ENCODE data around the gene AARSD1. TPM values are rescaled to one million over a fixed set of nuclear protein-coding genes. Genes with fewer than 3 reads are reported as not detected.
"Not testable (repeated sequence)": the region's sequence is repeated elsewhere in the genome, so short reads cannot be mapped to it uniquely, and the experiment has no call there.

The AARSD1 gene
- total and polyA plus RNA-seq, 7 experiments from 2014 or later = 45.2 to 86.7 (median 48.5) TPM

DNA sequence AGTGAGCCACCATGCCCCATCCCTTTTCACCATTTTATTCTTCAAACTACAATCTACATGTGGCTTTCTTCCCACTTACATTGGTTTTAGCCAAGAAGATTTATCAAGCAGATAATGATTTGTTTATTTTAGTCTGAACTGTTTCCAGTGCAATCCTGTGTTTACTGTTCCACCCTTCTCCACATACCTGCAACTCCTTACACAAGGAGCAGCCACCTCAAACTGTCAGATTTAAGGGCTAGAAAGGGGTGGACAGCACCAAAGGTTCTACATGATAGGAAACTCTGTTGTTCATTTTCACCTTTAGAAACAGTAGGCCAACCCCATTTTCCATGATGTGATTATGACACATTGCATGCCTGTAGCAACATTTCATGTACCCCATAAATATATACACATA is 18.0 kb upstream of the AARSD1 start:
- H3K27ac Mint-ChIP-seq = peak overlapping the region in 3 of 9 donors; percentile 16 to 62 (median 53)
- H3K4me1 Mint-ChIP-seq = peaks cover 25 to 43% (median 40%) of the 10 kb centered on the region in 7 donors
- ATAC-seq = no peak
- Histone ChIP-seq H3K4me1 (ENCODE audit: control insufficient read depth in 2 of 2, insufficient read depth in 2 of 2, low read length in 2 of 2) (peaks cover 4 to 16% of the 10 kb centered on the region in 2 donors), H3K27ac (ENCODE audit: low read depth, low read length) (peak overlapping the region; percentile 84), H3K4me3 (ENCODE audit: low read length) (no peak overlapping the region), H3K36me3 (ENCODE audit: control insufficient read depth in 2 of 3, insufficient read depth in 3 of 3, low read length in 3 of 3) (peaks cover 0 to 13% (median 0%) of the 10 kb centered on the region in 3 experiments), H3K27me3 (ENCODE audit: control insufficient read depth in 2 of 2, insufficient read depth in 2 of 2, low read length in 2 of 2) (no peaks in the 10 kb centered on the region), H3K9me3 (ENCODE audit: control insufficient read depth in 2 of 3, low read length in 3 of 3) (no peaks in the 10 kb centered on the region)
- CTCF ChIA-PET = no interaction called here
- no peaks in the 10 kb centered on the region for H3K27me3 Mint-ChIP-seq
- H3K36me3 Mint-ChIP-seq = peaks cover 0 to 12% (median 10%) of the 10 kb centered on the region in 5 donors
- no peak for DNase-seq
- no peaks in the 10 kb centered on the region for H3K9me3 Mint-ChIP-seq
- H3K4me3 Mint-ChIP-seq = peak overlapping the region; percentile 58 to 99 (median 98)
- intact Hi-C loops (cut with micrococcal nuclease) = no loop called here
- POLR2A ChIA-PET = interaction anchor here (2.1 kb wide), 1 partner anchor 16 kb away, joined by 9 read pairs; the partner anchor contains the start of gene RPL27

DNA sequence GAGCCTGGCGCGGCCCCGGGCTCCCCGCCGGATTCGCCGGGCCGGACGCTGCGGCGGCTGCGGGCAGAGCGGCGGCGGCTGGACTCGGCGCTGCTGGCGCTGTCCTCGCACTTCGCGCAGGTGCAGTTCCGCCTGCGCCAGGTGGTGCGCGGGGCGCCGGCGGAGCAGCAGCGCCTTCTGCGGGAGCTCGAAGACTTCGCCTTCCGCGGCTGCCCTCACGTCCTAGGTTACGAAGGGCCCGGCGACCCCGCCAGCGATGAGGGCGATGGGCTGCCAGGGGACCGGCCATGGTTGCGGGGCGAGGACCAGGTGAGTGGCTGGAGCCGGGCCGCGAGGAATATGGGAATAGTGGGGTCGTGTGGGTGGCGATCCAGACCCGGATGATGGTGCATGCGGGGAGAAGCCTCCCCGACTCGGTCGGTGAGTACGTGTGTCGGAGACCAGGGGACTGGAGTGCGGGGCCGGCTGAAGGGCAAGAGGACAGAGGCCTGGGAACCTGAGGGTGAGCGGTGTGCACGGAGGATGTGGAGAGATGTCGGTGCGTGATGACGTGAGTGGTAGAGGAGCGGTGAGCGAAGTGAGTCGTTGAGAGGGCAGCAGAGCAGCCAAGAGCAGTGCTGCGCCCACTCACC is 16.6 kb upstream of the AARSD1 start:
- Histone ChIP-seq H3K4me1 (ENCODE audit: control insufficient read depth in 2 of 2, insufficient read depth in 2 of 2, low read length in 2 of 2) (peaks cover 4 to 16% of the 10 kb centered on the region in 2 donors), H3K36me3 (ENCODE audit: control insufficient read depth in 2 of 3, insufficient read depth in 3 of 3, low read length in 3 of 3) (peaks cover 0 to 6% (median 0%) of the 10 kb centered on the region in 3 experiments), H3K9me3 (ENCODE audit: control insufficient read depth in 2 of 3, low read length in 3 of 3) (no peaks in the 10 kb centered on the region), H3K4me3 (ENCODE audit: low read length) (peak overlapping the region; percentile 81), H3K27ac (ENCODE audit: low read depth, low read length) (peak overlapping the region; percentile 84), H3K27me3 (ENCODE audit: control insufficient read depth in 2 of 2, insufficient read depth in 2 of 2, low read length in 2 of 2) (no peaks in the 10 kb centered on the region)
- Mint-ChIP-seq H3K27me3 (no peaks in the 10 kb centered on the region), H3K4me3 (peak overlapping the region; percentile 95 to 99 (median 98)), H3K9me3 (no peaks in the 10 kb centered on the region), H3K4me1 (peaks cover 25 to 43% (median 40%) of the 10 kb centered on the region in 7 donors), H3K27ac (peak overlapping the region; percentile 83 to 96 (median 93)), H3K36me3 (peaks cover 0 to 11% (median 6%) of the 10 kb centered on the region in 5 donors)
- POLR2A ChIA-PET = interaction anchor here (0.9 to 2.1 kb wide), 3 partner anchors 17 to 380 kb away, joined by 3 to 9 read pairs (median 3); partner anchors contain the start of gene RPL27
- ATAC-seq = peak; percentile 82
- CTCF ChIA-PET = no interaction called here
- peak; percentile 33 to 67 (median 55) for DNase-seq
- intact Hi-C loops (cut with micrococcal nuclease) = loop anchor here (1.0 to 2.0 kb wide), 8 partner anchors 16 to 502 kb away; partner anchors contain the start of genes AARSD1 (in 2 of the 2), RPL27 (in 2 of the 2), BECN1 (in 1 of the 2) and DHX8 (in 1 of the 2)

DNA sequence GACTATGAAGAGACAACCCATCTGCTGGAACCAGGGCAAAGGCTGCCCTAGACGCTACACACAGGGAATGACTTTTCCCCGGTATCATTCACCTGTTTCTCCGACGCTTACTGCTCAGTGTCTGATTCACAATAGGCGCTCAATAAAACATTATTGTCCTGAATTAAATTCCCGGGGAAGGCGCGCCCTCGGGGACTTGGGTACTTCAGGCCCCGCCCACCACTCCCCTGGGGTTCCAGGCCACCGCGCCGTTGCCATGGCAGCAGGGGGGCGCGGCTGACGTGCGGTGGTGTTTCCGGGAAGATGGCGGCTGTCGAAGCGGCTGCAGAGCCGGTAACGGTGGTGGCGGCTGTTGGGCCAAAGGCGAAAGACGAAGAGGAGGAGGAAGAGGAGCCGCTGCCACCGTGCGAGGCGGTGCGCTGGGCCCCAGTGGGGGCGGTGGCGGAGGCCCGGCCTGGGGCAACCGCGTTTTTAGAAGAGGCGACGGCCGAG is 16.1 kb upstream of the AARSD1 start, which contains the start of gene RUNDC1:
RUNDC1 (plus strand) TSS at position 292 of the 492 bp plus-strand sequence; CDS start at position 304, 12 bp downstream.
- Mint-ChIP-seq H3K27me3 (no peaks in the 10 kb centered on the region), H3K27ac (peak within 1 kb of the TSS; percentile 83 to 98 (median 94)), H3K4me3 (peak within 1 kb of the TSS; percentile 96 to 99 (median 98)), H3K36me3 (peaks cover 0 to 10% (median 5%) of the 10 kb centered on the region in 5 donors), H3K9me3 (no peaks in the 10 kb centered on the region), H3K4me1 (peaks cover 25 to 40% (median 36%) of the 10 kb centered on the region in 7 donors)
- ATAC-seq (peak; percentile 93), DNase-seq (peak; percentile 81 to 93 (median 87))
- Histone ChIP-seq H3K27ac (ENCODE audit: low read depth, low read length) (peak within 1 kb of the TSS; percentile 84), H3K4me1 (ENCODE audit: control insufficient read depth in 2 of 2, insufficient read depth in 2 of 2, low read length in 2 of 2) (peaks cover 4 to 16% of the 10 kb centered on the region in 2 donors), H3K36me3 (ENCODE audit: control insufficient read depth in 2 of 3, insufficient read depth in 3 of 3, low read length in 3 of 3) (peaks cover 0 to 6% (median 0%) of the 10 kb centered on the region in 3 experiments), H3K4me3 (ENCODE audit: low read length) (peak within 1 kb of the TSS; percentile 81), H3K9me3 (ENCODE audit: control insufficient read depth in 2 of 3, low read length in 3 of 3) (no peaks in the 10 kb centered on the region), H3K27me3 (ENCODE audit: control insufficient read depth in 2 of 2, insufficient read depth in 2 of 2, low read length in 2 of 2) (no peaks in the 10 kb centered on the region)
- intact Hi-C loops (cut with micrococcal nuclease) = loop anchor here (1.0 to 2.0 kb wide), 8 partner anchors 16 to 503 kb away; partner anchors contain the start of genes AARSD1 (in 2 of the 2), RPL27 (in 2 of the 2), BECN1 (in 1 of the 2) and DHX8 (in 1 of the 2)
- CTCF ChIA-PET = no interaction called here
- POLR2A ChIA-PET = interaction anchor here (0.9 to 2.1 kb wide), 3 partner anchors 18 to 380 kb away, joined by 3 to 9 read pairs (median 3); partner anchors contain the start of gene RPL27

DNA sequence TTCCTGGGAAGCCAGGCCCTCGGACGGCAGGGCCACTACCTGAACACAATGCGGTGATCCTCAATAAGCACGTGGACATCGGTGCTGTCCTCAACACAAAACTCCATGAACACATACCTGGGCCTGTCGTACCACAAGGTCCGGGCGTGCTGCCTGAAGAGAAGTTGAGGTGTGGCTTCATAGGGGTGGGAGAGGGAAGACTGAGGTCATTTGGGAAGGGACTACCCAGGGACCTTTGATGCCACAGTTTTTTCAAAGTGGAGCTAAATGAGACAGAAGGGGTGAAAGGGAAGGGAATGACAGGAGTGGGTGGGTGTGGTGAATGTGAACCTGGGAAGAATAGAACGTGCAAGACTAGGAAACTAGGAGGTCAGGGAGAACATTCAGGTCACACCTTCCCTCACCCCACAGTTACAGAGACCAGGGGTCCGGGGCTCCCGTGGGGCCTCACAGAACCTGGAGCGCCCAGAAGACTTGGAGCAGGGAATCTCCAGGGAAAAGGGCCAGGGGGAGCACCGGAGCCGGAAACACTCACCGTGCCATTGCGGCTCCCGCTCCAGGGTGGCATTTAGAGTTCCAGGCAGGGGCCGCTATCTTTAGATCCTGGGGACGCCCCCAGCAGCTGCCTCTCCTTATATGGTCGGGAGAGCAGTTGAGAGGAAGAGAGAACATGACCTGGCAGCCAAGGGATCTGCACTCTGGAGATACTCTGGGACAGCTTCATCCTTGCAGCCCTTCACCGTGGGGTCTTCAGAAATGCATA is 15.4 kb upstream of the AARSD1 start, which contains the start of gene PTGES3L:
PTGES3L (minus strand) TSS at position 570 of the 763 bp plus-strand sequence; CDS start at position 543, 27 bp downstream.
- POLR2A ChIA-PET = interaction anchor here (0.5 to 1.3 kb wide), 5 partner anchors 11 to 1013 kb away, joined by 3 to 5 read pairs (median 4); partner anchors contain the start of genes CNP, RAMP2 and RPL27
- intact Hi-C loops (cut with micrococcal nuclease) = loop anchor here (1.0 to 2.0 kb wide), 8 partner anchors 15 to 504 kb away; partner anchors contain the start of genes AARSD1 (in 2 of the 2), RPL27 (in 2 of the 2), BECN1 (in 1 of the 2) and DHX8 (in 1 of the 2)
- H3K27ac Mint-ChIP-seq = peak within 1 kb of the TSS; percentile 83 to 98 (median 94)
- Histone ChIP-seq H3K36me3 (ENCODE audit: control insufficient read depth in 2 of 3, insufficient read depth in 3 of 3, low read length in 3 of 3) (no peaks in the 10 kb centered on the region), H3K9me3 (ENCODE audit: control insufficient read depth in 2 of 3, low read length in 3 of 3) (no peaks in the 10 kb centered on the region), H3K4me3 (ENCODE audit: low read length) (peak within 1 kb of the TSS; percentile 81), H3K4me1 (ENCODE audit: control insufficient read depth in 2 of 2, insufficient read depth in 2 of 2, low read length in 2 of 2) (peaks cover 4 to 16% of the 10 kb centered on the region in 2 donors), H3K27ac (ENCODE audit: low read depth, low read length) (peak within 1 kb of the TSS; percentile 84), H3K27me3 (ENCODE audit: control insufficient read depth in 2 of 2, insufficient read depth in 2 of 2, low read length in 2 of 2) (no peaks in the 10 kb centered on the region)
- H3K27me3 Mint-ChIP-seq = no peaks in the 10 kb centered on the region
- H3K4me1 Mint-ChIP-seq = peaks cover 25 to 42% (median 32%) of the 10 kb centered on the region in 7 donors
- peak in 3 of 9 donors; percentile 12 to 34 (median 24) for DNase-seq
- no peaks in the 10 kb centered on the region for H3K9me3 Mint-ChIP-seq
- CTCF ChIA-PET = no interaction called here
- peak within 1 kb of the TSS; percentile 96 to 99 (median 98) for H3K4me3 Mint-ChIP-seq
- peaks cover 0 to 7% (median 0%) of the 10 kb centered on the region in 5 donors for H3K36me3 Mint-ChIP-seq
- peak; percentile 34 for ATAC-seq

DNA sequence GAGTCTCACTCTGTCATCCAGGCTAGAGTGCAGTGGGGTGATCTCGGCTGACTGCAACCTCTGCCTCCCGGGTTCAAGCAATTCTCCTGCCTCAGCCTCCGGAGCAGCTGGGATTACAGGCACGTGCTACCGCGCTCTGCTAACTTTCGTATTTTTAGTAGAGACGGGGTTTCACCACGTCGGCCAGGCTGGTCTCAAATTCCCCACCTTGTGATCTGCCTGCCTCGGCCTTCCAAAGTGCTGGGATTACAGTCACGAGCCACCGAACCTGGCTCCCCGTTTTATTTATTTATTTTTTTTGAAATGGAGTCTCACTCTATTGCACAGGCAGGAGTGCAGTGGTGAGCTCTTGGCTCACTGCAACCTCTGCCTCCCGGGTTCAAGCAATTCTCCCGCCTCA is 11.4 kb upstream of the AARSD1 start:
- intact Hi-C loops (cut with micrococcal nuclease); H3K36me3 Mint-ChIP-seq; H3K4me3 Mint-ChIP-seq; H3K9me3 ChIP-seq (ENCODE audit: control insufficient read depth in 2 of 3, low read length in 3 of 3); H3K36me3 ChIP-seq (ENCODE audit: control insufficient read depth in 2 of 3, insufficient read depth in 3 of 3, low read length in 3 of 3); H3K27me3 ChIP-seq (ENCODE audit: control insufficient read depth in 2 of 2, insufficient read depth in 2 of 2, low read length in 2 of 2); H3K27ac ChIP-seq (ENCODE audit: low read depth, low read length); H3K4me1 ChIP-seq (ENCODE audit: control insufficient read depth in 2 of 2, insufficient read depth in 2 of 2, low read length in 2 of 2); POLR2A ChIA-PET; DNase-seq; H3K9me3 Mint-ChIP-seq; H3K27me3 Mint-ChIP-seq; H3K4me3 ChIP-seq (ENCODE audit: low read length); ATAC-seq: not testable (repeated sequence)
- Mint-ChIP-seq H3K27ac (peak overlapping the region in 1 of 9 donors; percentile 12), H3K4me1 (peaks cover 9 to 20% (median 14%) of the 10 kb centered on the region in 7 donors)
- CTCF ChIA-PET = interaction anchor here (0.6 kb wide), 1 partner anchor 20 kb away, joined by 4 read pairs; no protein-coding TSS in a partner anchor

DNA sequence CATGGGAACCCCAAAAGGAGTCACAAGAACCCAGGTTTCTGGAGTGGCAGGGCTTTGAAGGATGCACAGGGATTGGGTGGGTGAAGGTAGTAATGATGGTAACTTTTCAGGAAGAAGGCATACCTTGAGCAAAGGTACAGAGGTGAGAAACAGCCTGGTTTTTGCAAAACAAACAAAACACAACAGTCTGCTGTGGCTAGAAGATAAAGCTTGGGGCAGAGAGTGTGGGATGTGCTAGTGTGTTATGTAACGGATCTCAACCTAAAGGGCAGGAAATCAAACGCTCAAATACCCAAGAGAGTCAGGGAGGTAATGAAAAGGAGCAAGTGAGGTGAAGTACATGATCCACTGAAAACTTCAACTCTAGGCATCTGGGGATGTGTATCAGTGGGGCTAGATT is 11.0 kb upstream of the AARSD1 start:
- POLR2A ChIA-PET = no interaction called here
- peaks cover 0 to 5% of the 10 kb centered on the region in 2 donors for H3K4me1 ChIP-seq (ENCODE audit: control insufficient read depth in 2 of 2, insufficient read depth in 2 of 2, low read length in 2 of 2)
- no peaks in the 10 kb centered on the region for H3K27me3 Mint-ChIP-seq
- no peaks in the 10 kb centered on the region for H3K9me3 Mint-ChIP-seq
- no peak overlapping the region for H3K4me3 ChIP-seq (ENCODE audit: low read length)
- H3K36me3 Mint-ChIP-seq = no peaks in the 10 kb centered on the region
- no peak overlapping the region for H3K27ac ChIP-seq (ENCODE audit: low read depth, low read length)
- no peaks in the 10 kb centered on the region for H3K27me3 ChIP-seq (ENCODE audit: control insufficient read depth in 2 of 2, insufficient read depth in 2 of 2, low read length in 2 of 2)
- no peaks in the 10 kb centered on the region for H3K9me3 ChIP-seq (ENCODE audit: control insufficient read depth in 2 of 3, low read length in 3 of 3)
- DNase-seq (no peak), ATAC-seq (no peak)
- no peaks in the 10 kb centered on the region for H3K36me3 ChIP-seq (ENCODE audit: control insufficient read depth in 2 of 3, insufficient read depth in 3 of 3, low read length in 3 of 3)
- H3K4me1 Mint-ChIP-seq = peaks cover 8 to 16% (median 12%) of the 10 kb centered on the region in 7 donors
- H3K27ac Mint-ChIP-seq = peak overlapping the region in 3 of 9 donors; percentile 9 to 23 (median 12)
- CTCF ChIA-PET = no interaction called here
- no peak overlapping the region for H3K4me3 Mint-ChIP-seq
- intact Hi-C loops (cut with micrococcal nuclease) = no loop called here
